Measurements from ENCODE around the gene PFKFB3. TPM values are rescaled to one million over a fixed set of nuclear protein-coding genes. Genes with fewer than 3 reads are reported as not detected.

Gene PFKFB3
- polyA plus RNA-seq, 3 donors = 12.2 to 101 (median 15.8) TPM

- intact Hi-C loops (cut with micrococcal nuclease) = loop anchor here in 1 of 2 donors (10.0 kb wide), 1 partner anchor 55 kb away; no protein-coding TSS in a partner anchor
- Mint-ChIP-seq H3K27ac (peak overlapping the region in 2 of 7 donors; percentile 35 to 64), H3K4me3 (no peak overlapping the region), H3K9me3 (no peaks in the 10 kb centered on the region), H3K4me1 (peaks cover 26% of the 10 kb centered on the region), H3K36me3 (peaks cover 35 to 44% of the 10 kb centered on the region in 2 donors), H3K27me3 (ENCODE audit: low read depth in 3 of 3) (peaks cover 0 to 2% (median 1%) of the 10 kb centered on the region in 3 donors)
- no peak for DNase-seq
- H3K4me2 ChIP-seq (replicated peaks; ENCODE audit: extremely low read depth, low read length, poor library complexity, severe bottlenecking) = no peak overlapping the region
- TF ChIP-seq CTCF (IDR thresholded peaks at IDR 0.05) = no peak
- no peak overlapping the region for H3K27ac ChIP-seq (ENCODE audit: low read depth in 1 of 2, low read length in 2 of 2)
- no peak overlapping the region for H3K4me3 ChIP-seq (replicated peaks in 1 of 3; ENCODE audit: low read depth in 2 of 3, low read length in 3 of 3)
- H3K79me2 ChIP-seq (ENCODE audit: insufficient read depth, low read length) = no peaks in the 10 kb centered on the region
- H2AFZ ChIP-seq (ENCODE audit: insufficient read depth, low read depth, low read length, poor library complexity, severe bottlenecking) = no peak overlapping the region
- H3K9me3 ChIP-seq (replicated peaks in 1 of 2; ENCODE audit: control insufficient read depth in 1 of 2, insufficient read depth in 1 of 2, low read length in 2 of 2) = no peaks in the 10 kb centered on the region
- H3K36me3 ChIP-seq (replicated peaks in 1 of 2; ENCODE audit: control insufficient read depth in 1 of 2, insufficient read depth in 2 of 2, low read length in 2 of 2) = peaks cover 5 to 12% of the 10 kb centered on the region in 2 donors
- peaks cover 17 to 25% of the 10 kb centered on the region in 2 donors for H3K4me1 ChIP-seq (ENCODE audit: control insufficient read depth in 1 of 2, insufficient read depth in 2 of 2, low read length in 2 of 2)
- H3K27me3 ChIP-seq (ENCODE audit: control insufficient read depth in 2 of 2, insufficient read depth in 2 of 2, low read length in 2 of 2) = no peaks in the 10 kb centered on the region
- no peak overlapping the region for H3K9ac ChIP-seq (ENCODE audit: insufficient read depth, low read length, poor library complexity, severe bottlenecking)
- 100% methylated on average over 1 of the region's 16 CpGs for WGBS (ENCODE audit: insufficient coverage)
- peaks cover 4% of the 10 kb centered on the region for H4K20me1 ChIP-seq (ENCODE audit: insufficient read depth, low read length)
These were observed 37.5 kb downstream of the PFKFB3 start for GRCh38 chr10:6240254-6240653.

GRCh38 chr10:6242089-6242488, 39.4 kb downstream of the PFKFB3 start:
- Histone ChIP-seq H3K27ac (ENCODE audit: low read depth in 1 of 2, low read length in 2 of 2) (no peak overlapping the region), H3K79me2 (ENCODE audit: insufficient read depth, low read length) (no peaks in the 10 kb centered on the region), H3K27me3 (ENCODE audit: control insufficient read depth in 2 of 2, insufficient read depth in 2 of 2, low read length in 2 of 2) (no peaks in the 10 kb centered on the region), H3K4me1 (ENCODE audit: control insufficient read depth in 1 of 2, insufficient read depth in 2 of 2, low read length in 2 of 2) (peaks cover 17 to 25% of the 10 kb centered on the region in 2 donors), H3K36me3 (replicated peaks in 1 of 2; ENCODE audit: control insufficient read depth in 1 of 2, insufficient read depth in 2 of 2, low read length in 2 of 2) (no peaks in the 10 kb centered on the region), H3K4me2 (replicated peaks; ENCODE audit: extremely low read depth, low read length, poor library complexity, severe bottlenecking) (no peak overlapping the region), H3K9me3 (replicated peaks in 1 of 2; ENCODE audit: control insufficient read depth in 1 of 2, insufficient read depth in 1 of 2, low read length in 2 of 2) (no peaks in the 10 kb centered on the region), H3K9ac (ENCODE audit: insufficient read depth, low read length, poor library complexity, severe bottlenecking) (no peak overlapping the region), H3K4me3 (replicated peaks in 1 of 3; ENCODE audit: low read depth in 2 of 3, low read length in 3 of 3) (no peak overlapping the region), H2AFZ (ENCODE audit: insufficient read depth, low read depth, low read length, poor library complexity, severe bottlenecking) (no peak overlapping the region), H4K20me1 (ENCODE audit: insufficient read depth, low read length) (no peaks in the 10 kb centered on the region)
- Mint-ChIP-seq H3K36me3 (peaks cover 22 to 26% of the 10 kb centered on the region in 2 donors), H3K4me1 (peaks cover 26% of the 10 kb centered on the region), H3K4me3 (no peak overlapping the region), H3K27ac (no peak overlapping the region), H3K27me3 (ENCODE audit: low read depth in 3 of 3) (peaks cover 0 to 2% (median 1%) of the 10 kb centered on the region in 3 donors), H3K9me3 (no peaks in the 10 kb centered on the region)
- no peak for DNase-seq
- TF ChIP-seq CTCF (IDR thresholded peaks at IDR 0.05) = no peak
- intact Hi-C loops (cut with micrococcal nuclease) = loop anchor here in 1 of 2 donors (10.0 kb wide), 1 partner anchor 53 kb away; no protein-coding TSS in a partner anchor
- WGBS (ENCODE audit: insufficient coverage) = 98% methylated on average over 4 of the region's 6 CpGs
